Heart left ventricle (tissue), 16 donors: ENCODE data around the gene USP32. TPM values are rescaled to one million over a fixed set of nuclear protein-coding genes. Genes with fewer than 3 reads are reported as not detected.

Source experiments
- ATAC-seq, 4 donors: fragments of 200-7000 bp; cut with Tn5 transposase; one replicate each; pipeline ENCODE4 v1.9.1; 2020 to 2022; ENCODE audit warnings: moderate library complexity in 4 of 4, mild to moderate bottlenecking in 3 of 4, moderate number of reproducible peaks in 1 of 4
- DNase-seq, 5 donors: peaks; one replicate each; pipeline ENCODE4 v3.0.0-alpha.2; 2020
- H3K27ac ChIP-seq, 12 donors: fragments of 200-600 bp; sonication (generic) in 4 of 12; one replicate each; pipeline versions ENCODE4 v1.5.0 to v1.8.0; 2016 to 2022; ENCODE audit warnings: mild to moderate bottlenecking in 2 of 12
- H3K27me3 ChIP-seq, 9 donors: fragments of 200-600 bp; sonication (generic) in 2 of 9; one replicate each; pipeline versions ENCODE4 v1.5.1 to v1.8.0; 2016 to 2022; ENCODE audit warnings: mild to moderate bottlenecking in 3 of 9
- H3K36me3 ChIP-seq, 9 donors: fragments of 200-600 bp; sonication (generic) in 2 of 9; one replicate each; pipeline versions ENCODE4 v1.5.0 to v1.8.0; 2018 to 2022; ENCODE audit warnings: mild to moderate bottlenecking in 2 of 9
- H3K4me1 ChIP-seq, 12 donors: fragments of 200-600 bp; sonication (generic) in 4 of 12; one replicate each; pipeline versions ENCODE4 v1.5.0 to v1.8.0; 2016 to 2022; ENCODE audit warnings: mild to moderate bottlenecking in 3 of 12
- H3K4me3 ChIP-seq, 12 donors: fragments of 200-600 bp; sonication (generic) in 4 of 12; one replicate each; pipeline versions ENCODE4 v1.5.0 to v1.8.0; 2017 to 2022; ENCODE audit warnings: mild to moderate bottlenecking in 9 of 12, moderate library complexity in 4 of 12
- H3K9me3 ChIP-seq, 12 donors: fragments of 200-600 bp; sonication (generic) in 4 of 12; one replicate each; pipeline versions ENCODE4 v1.5.0 to v1.8.0; 2016 to 2022; ENCODE audit warnings: mild to moderate bottlenecking in 1 of 12
- POLR2A ChIP-seq, 2 donors: fragments of 450-650 bp; IDR thresholded peaks; one replicate each; pipeline ENCODE4 v1.6.1; 2017; ENCODE audit warnings: antibody characterized with exemption in 2 of 2, mild to moderate bottlenecking in 2 of 2, moderate library complexity in 2 of 2
- WGBS, 4 donors: extraction: QIAGEN DNeasy Blood & Tissue Kit in 2 of 4; methylation state at CpG; one replicate each; pipeline versions ENCODE4 v1.1.5 to v1.1.7; 2013 to 2018; 5-methylcytosine and 5-hydroxymethylcytosine counted together
- intact Hi-C, 10 donors: fragments of 100-400 bp; cut with DNase I; formaldehyde crosslinking; loops; one replicate each; pipeline versions ENCODE4 v1.11.1 to v1.14.2; 2022
- polyA plus RNA-seq, 2 donors: library from polyadenylated mRNA; stranded (reverse); fragments of 200-250 nt; gene quantifications; one replicate each; pipeline ENCODE4 v1.2.3, GENCODE V29; 2013
- total RNA-seq, 9 donors: library from RNA; depleted of rRNA in 2 of 9; stranded (reverse); fragments of >200 nt in 2 of 9; fragmentation: NEBNext Ultra II Directional in 3 of 9; extraction: Animal tissue kit (Norgen Biotek cat#: 25700) in 3 of 9; gene quantifications; one replicate each; pipeline versions ENCODE4 v1.1.0 to v1.2.4, GENCODE V29; 2016 to 2023
- TF ChIP-seq, protein P1 (sequence below), 12 donors: fragments of 200-600 bp; sonication (generic) in 4 of 12; IDR thresholded peaks; one replicate each; pipeline versions ENCODE4 v1.5.0 to v1.8.0; 2018 to 2022; ENCODE audit warnings: antibody characterized with exemption in 12 of 12, mild to moderate bottlenecking in 5 of 12
- donor health status: ischemic (EF 13 %, LVEDD 7.1; RV severe dilation, severe dysfunction).
- donor health status: healthy with polysubstance abuse.
- donor health status: DM: no; HTN: yes; CAD: no.
- donor health status: DM: no; HTN: no; CAD: no.
- donor health status: ischemic (EF 25% LVEDD 6.9; RV normal size, moderate dysfunction).
- donor health status: ischemic (EF 25% LVEDD 5.7; RV mildly dilated, moderate dysfunction).
- donor health status: healthy.
- donor health status: DM: yes; HTN: yes; CAD: no.
- donor health status: ischemic (EF 35%, LVEDD 5.7; RV mildly dilated, moderate dysfunction).
- donor health status: nonischemic (EF 11% LVEDD 7.7; RV severe dilation, severe dysfunction).
- donor health status: DM: yes; HTN: yes; CAD: no.
- donor health status: PGD.
- donor health status: ischemic (EF 29% LVEDD 5.4; RV normal size, mild dysfunction).
- donor health status: nonischemic (EF 23%, LVEDD 6.1; RV moderate dilation, normal function).

USP32 gene
- total and polyA plus RNA-seq, 11 donors = 9.8 to 50.0 (median 30.3) TPM

GRCh38 chr17:60362329-60362728 lies 29.6 kb downstream of the USP32 start:
- no peak overlapping the region for H3K4me3 ChIP-seq
- TF ChIP-seq, protein P1, sequence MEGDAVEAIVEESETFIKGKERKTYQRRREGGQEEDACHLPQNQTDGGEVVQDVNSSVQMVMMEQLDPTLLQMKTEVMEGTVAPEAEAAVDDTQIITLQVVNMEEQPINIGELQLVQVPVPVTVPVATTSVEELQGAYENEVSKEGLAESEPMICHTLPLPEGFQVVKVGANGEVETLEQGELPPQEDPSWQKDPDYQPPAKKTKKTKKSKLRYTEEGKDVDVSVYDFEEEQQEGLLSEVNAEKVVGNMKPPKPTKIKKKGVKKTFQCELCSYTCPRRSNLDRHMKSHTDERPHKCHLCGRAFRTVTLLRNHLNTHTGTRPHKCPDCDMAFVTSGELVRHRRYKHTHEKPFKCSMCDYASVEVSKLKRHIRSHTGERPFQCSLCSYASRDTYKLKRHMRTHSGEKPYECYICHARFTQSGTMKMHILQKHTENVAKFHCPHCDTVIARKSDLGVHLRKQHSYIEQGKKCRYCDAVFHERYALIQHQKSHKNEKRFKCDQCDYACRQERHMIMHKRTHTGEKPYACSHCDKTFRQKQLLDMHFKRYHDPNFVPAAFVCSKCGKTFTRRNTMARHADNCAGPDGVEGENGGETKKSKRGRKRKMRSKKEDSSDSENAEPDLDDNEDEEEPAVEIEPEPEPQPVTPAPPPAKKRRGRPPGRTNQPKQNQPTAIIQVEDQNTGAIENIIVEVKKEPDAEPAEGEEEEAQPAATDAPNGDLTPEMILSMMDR (IDR thresholded peaks at IDR 0.05) = no peak
- TF ChIP-seq POLR2A (IDR thresholded peaks at IDR 0.05) = no peak
- no peaks in the 10 kb centered on the region for H3K36me3 ChIP-seq
- 87 to 93% (median 89%) methylated on average over 4 of the region's 4 CpGs for WGBS, 4 donors
- no peak overlapping the region for H3K27ac ChIP-seq
- intact Hi-C loops = no loop called here
- ATAC-seq = no peak
- no peaks in the 10 kb centered on the region for H3K9me3 ChIP-seq
- H3K4me1 ChIP-seq = peaks cover 0 to 14% (median 2%) of the 10 kb centered on the region in 12 donors
- no peaks in the 10 kb centered on the region for H3K27me3 ChIP-seq
- DNase-seq = no peak

DNA sequence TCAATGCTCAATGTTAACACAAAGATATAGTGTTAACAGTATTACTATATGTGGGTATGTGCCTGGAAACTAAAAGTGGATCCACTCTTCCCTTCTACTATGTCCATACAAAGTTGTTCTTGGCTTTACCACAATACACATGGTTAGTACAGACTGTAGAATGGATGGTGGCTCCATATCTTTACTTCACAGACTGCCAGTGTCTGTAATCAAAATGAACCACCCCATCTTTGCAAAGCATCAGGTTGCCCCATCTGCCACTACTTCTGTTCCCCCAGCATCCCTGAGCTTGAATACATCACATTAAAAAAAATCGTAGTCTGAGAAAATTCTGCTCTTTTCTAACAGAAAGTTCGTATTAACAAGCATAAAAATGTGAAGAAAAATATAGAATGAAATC lies 30.0 kb downstream of the USP32 start:
- ATAC-seq = no peak
- TF ChIP-seq, protein P1 (IDR thresholded peaks at IDR 0.05) = no peak
- no peak for TF ChIP-seq POLR2A (IDR thresholded peaks at IDR 0.05)
- no peaks in the 10 kb centered on the region for H3K9me3 ChIP-seq
- intact Hi-C loops = no loop called here
- no peak overlapping the region for H3K27ac ChIP-seq
- H3K36me3 ChIP-seq = no peaks in the 10 kb centered on the region
- DNase-seq = no peak
- H3K27me3 ChIP-seq = no peaks in the 10 kb centered on the region
- H3K4me3 ChIP-seq = no peak overlapping the region
- peaks cover 0 to 19% (median 2%) of the 10 kb centered on the region in 12 donors for H3K4me1 ChIP-seq
- WGBS, 4 donors = 93 to 98% (median 94%) methylated on average over 2 of the region's 2 CpGs

- DNase-seq = no peak
- Histone ChIP-seq H3K27ac (no peak overlapping the region), H3K4me1 (peaks cover 0 to 38% (median 3%) of the 10 kb centered on the region in 12 donors), H3K36me3 (no peaks in the 10 kb centered on the region), H3K4me3 (no peak overlapping the region), H3K27me3 (no peaks in the 10 kb centered on the region), H3K9me3 (peaks cover 0 to 6% (median 0%) of the 10 kb centered on the region in 12 donors)
- TF ChIP-seq, protein P1 (IDR thresholded peaks at IDR 0.05) = no peak
- TF ChIP-seq POLR2A (IDR thresholded peaks at IDR 0.05) = no peak
- ATAC-seq = no peak
- intact Hi-C loops = no loop called here
Measured at GRCh38 chr17:60359415-60359814, 32.5 kb downstream of the USP32 start.

DNA sequence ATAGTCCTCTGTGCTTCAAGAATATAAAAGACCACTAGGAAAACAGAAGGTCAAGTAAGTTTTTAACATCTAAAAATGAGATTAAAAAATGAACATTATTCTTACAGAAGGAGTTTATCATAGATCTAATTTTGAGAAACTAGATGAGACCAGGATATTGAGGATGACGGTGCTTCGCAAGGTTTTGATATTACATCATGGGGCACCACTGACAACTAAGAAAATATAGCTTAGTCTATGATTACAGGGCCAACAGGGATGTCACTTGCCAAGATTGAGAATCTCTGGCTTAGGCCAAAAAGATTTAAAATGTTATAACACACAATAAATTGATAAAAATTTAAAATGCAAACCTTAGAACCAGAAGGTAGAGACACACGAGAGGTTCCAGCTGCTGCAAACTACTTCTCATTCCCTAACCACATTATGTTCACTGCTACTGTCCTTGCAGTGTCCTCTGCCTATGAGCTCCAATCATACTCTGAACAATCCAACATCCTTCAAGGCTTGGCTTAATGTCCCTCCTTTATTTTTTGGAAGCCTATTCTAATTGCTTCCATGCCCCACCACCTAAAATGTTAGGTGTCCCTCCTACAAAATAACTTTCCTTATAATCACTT lies 33.2 kb downstream of the USP32 start:
- no peak for ATAC-seq
- Histone ChIP-seq H3K27me3 (no peaks in the 10 kb centered on the region), H3K36me3 (no peaks in the 10 kb centered on the region), H3K4me1 (peaks cover 0 to 39% (median 4%) of the 10 kb centered on the region in 12 donors), H3K27ac (no peak overlapping the region), H3K9me3 (peaks cover 0 to 6% (median 0%) of the 10 kb centered on the region in 12 donors), H3K4me3 (no peak overlapping the region)
- TF ChIP-seq, protein P1 (IDR thresholded peaks at IDR 0.05) = no peak
- no peak for TF ChIP-seq POLR2A (IDR thresholded peaks at IDR 0.05)
- DNase-seq = no peak
- intact Hi-C loops = no loop called here
- 64 to 80% (median 74%) methylated on average over 3 of the region's 3 CpGs for WGBS, 4 donors
